ENCODE data around the gene NMT2. TPM values are rescaled to one million over a fixed set of nuclear protein-coding genes. Genes with fewer than 3 reads are reported as not detected.

NMT2 gene
- total RNA-seq, 1 donor, result 107 TPM

GRCh38 chr10:15197276-15197675 lies 28.8 kb upstream of the NMT2 start:
- TF ChIP-seq, protein P1, sequence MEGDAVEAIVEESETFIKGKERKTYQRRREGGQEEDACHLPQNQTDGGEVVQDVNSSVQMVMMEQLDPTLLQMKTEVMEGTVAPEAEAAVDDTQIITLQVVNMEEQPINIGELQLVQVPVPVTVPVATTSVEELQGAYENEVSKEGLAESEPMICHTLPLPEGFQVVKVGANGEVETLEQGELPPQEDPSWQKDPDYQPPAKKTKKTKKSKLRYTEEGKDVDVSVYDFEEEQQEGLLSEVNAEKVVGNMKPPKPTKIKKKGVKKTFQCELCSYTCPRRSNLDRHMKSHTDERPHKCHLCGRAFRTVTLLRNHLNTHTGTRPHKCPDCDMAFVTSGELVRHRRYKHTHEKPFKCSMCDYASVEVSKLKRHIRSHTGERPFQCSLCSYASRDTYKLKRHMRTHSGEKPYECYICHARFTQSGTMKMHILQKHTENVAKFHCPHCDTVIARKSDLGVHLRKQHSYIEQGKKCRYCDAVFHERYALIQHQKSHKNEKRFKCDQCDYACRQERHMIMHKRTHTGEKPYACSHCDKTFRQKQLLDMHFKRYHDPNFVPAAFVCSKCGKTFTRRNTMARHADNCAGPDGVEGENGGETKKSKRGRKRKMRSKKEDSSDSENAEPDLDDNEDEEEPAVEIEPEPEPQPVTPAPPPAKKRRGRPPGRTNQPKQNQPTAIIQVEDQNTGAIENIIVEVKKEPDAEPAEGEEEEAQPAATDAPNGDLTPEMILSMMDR (IDR thresholded peaks at IDR 0.05; ENCODE audit: insufficient read depth, low read length), result no peak
- no peak overlapping the region for H3K4me3 ChIP-seq (ENCODE audit: low read depth, low read length)
- peak; percentile 73 for DNase-seq (ENCODE audit: low read depth)

GRCh38 chr10:15196021-15196834 lies 27.7 kb upstream of the NMT2 start:
- DNase-seq (ENCODE audit: low read depth), result peak; percentile 42
- TF ChIP-seq, protein P1 (IDR thresholded peaks at IDR 0.05; ENCODE audit: insufficient read depth, low read length), result no peak
- H3K4me3 ChIP-seq (ENCODE audit: low read depth, low read length), result no peak overlapping the region

GRCh38 chr10:15189133-15189885 lies 20.8 kb upstream of the NMT2 start:
- no peak for DNase-seq (ENCODE audit: low read depth)
- H3K4me3 ChIP-seq (ENCODE audit: low read depth, low read length), result no peak overlapping the region
- TF ChIP-seq, protein P1 (IDR thresholded peaks at IDR 0.05; ENCODE audit: insufficient read depth, low read length), result no peak

GRCh38 chr10:15188603-15189002 lies 20.1 kb upstream of the NMT2 start:
- no peak for DNase-seq (ENCODE audit: low read depth)
- H3K4me3 ChIP-seq (ENCODE audit: low read depth, low read length), result no peak overlapping the region
- TF ChIP-seq, protein P1 (IDR thresholded peaks at IDR 0.05; ENCODE audit: insufficient read depth, low read length), result no peak

DNA sequence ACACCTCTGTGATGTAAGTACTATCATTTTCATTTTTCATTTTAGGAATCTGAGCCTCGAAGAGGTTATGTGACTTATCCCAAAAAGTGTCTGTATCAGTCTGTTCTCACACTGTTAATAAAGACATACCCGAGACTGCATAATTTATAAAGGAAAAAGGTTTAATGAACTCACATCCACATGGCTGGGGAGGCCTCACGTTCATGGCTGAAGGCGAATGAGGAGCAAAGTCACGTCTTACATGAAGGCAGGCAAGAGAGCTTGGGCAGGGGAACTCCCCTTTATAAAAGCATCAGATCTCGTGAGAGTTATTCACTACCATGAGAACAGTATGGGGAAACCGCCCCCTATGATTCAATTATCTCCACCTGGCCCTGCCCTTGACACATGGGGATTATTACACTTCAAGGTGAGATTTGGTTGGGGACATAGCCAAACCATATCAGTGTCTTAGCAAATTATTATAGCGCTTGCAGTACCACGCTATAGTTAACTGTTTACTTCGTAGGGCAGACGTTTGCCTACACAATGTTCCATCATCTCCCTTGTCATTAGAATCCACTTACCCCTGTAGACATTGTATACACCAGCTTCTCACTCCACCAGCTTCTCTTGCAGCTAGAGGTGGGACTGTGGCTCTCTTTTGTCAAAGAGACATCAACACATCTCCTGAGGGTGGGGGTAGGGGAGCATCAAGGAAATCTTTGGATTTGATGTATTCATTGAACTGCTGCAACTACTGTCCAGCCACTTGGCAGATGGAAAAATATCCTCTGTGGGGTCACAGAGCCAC lies 15.4 kb upstream of the NMT2 start:
- DNase-seq (ENCODE audit: low read depth), result no peak
- H3K4me3 ChIP-seq (ENCODE audit: low read depth, low read length), result peak overlapping the region; percentile 40
- TF ChIP-seq, protein P1 (IDR thresholded peaks at IDR 0.05; ENCODE audit: insufficient read depth, low read length), result no peak

DNA sequence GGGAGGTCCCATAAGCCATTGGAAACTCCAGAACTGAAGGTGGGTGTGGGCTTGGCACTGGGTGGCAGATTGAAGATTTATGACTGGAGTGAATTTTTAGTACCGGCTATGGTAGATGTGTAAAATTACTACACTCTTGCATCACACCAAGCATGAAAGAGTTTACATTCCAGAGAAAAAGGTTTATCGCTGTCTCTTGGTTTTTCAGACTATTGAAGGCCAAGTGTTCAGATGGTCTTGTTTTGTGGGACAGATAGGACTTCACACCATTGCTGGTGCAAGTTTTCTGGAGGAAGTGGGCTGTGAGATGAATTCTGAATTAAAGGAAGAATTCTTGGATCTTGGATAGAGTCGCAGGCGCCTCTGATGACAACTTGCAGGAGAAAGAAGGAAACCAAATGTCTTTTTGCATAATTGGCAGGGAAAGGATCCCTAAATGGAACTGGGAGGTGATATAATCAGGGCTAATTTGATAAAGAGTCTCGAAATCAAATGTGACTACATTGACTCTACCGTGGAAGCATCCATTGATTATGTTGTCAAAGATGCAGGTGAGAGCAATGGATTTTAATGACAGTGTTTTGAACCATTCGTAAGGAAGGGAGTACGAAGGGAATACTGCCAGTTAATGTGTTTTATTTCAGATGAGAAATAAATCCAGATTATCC lies 14.2 kb upstream of the NMT2 start:
- H3K4me3 ChIP-seq (ENCODE audit: low read depth, low read length), result peak overlapping the region; percentile 40
- DNase-seq (ENCODE audit: low read depth), result peak; percentile 93
- TF ChIP-seq, protein P1 (IDR thresholded peaks at IDR 0.05; ENCODE audit: insufficient read depth, low read length), result no peak
